H1 (cell line): Measurements from ENCODE around the gene ABL1. TPM values are rescaled to one million over a fixed set of nuclear protein-coding genes. Genes with fewer than 3 reads are reported as not detected.

ENCODE experiments used
- ASH2L ChIP-seq: fragments of 200-600, 300-600 bp; sonication (generic); IDR thresholded peaks from one replicate; pipeline ENCODE4 v1.7.1; 2017; ENCODE audit warnings: low read length
- EZH2 ChIP-seq: fragments of 200-600 bp; sonication (generic); IDR thresholded peaks from 2 replicates; pipeline ENCODE4 v1.7.1; 2012; ENCODE audit warnings: low read depth, mild to moderate bottlenecking, moderate library complexity, low read length, inconsistent platforms; ENCODE audit not compliant: severe bottlenecking
- FOSL1 ChIP-seq: IDR thresholded peaks from 2 replicates; pipeline ENCODE4 v1.6.1; 2011; ENCODE audit warnings: mild to moderate bottlenecking, low read depth, low read length, moderate library complexity; ENCODE audit not compliant: insufficient read depth
- RXRA ChIP-seq: IDR thresholded peaks from 2 replicates; pipeline ENCODE4 v1.6.1; 2011; ENCODE audit warnings: low read depth, mild to moderate bottlenecking, low read length, moderate library complexity; ENCODE audit not compliant: insufficient read depth
- SP1 ChIP-seq: IDR thresholded peaks from 2 replicates; pipeline ENCODE4 v1.6.1; 2011; ENCODE audit warnings: low read depth, low read length
- TCF12 ChIP-seq: IDR thresholded peaks from 2 replicates; pipeline ENCODE4 v1.6.1; 2011; ENCODE audit warnings: low read depth, mild to moderate bottlenecking, low read length
- polyA plus RNA-seq, 7 experiments: library from polyadenylated mRNA; depleted of rRNA in 3 of 7; stranded (reverse) in 5 of 7; unstranded in 2 of 7; fragments of >200 nt in 5 of 7; fragments of 200-250 nt in 2 of 7; gene quantifications; 1 replicate in 5 of 7; 2 replicates in 1 of 7; 4 replicates in 1 of 7; pipeline versions ENCODE4 v1.2.1 to v1.2.3, GENCODE V29; 2011 to 2013; ENCODE audit warnings: missing spikeins in 2 of 7, mixed read lengths in 2 of 7
- total RNA-seq: library from RNA; stranded (reverse); fragmentation: NEBNext Ultra II Directional; extraction: Animal tissue kit (Norgen Biotek cat#: 25700); gene quantifications from 2 replicates; pipeline ENCODE4 v1.2.1, GENCODE V29; 2021

The ABL1 gene
- total and polyA plus RNA-seq, 2 of the 8 experiments (the other 6 are each of a cell fraction or from before 2014, with no cell fraction given): 35.3 to 104 TPM

DNA sequence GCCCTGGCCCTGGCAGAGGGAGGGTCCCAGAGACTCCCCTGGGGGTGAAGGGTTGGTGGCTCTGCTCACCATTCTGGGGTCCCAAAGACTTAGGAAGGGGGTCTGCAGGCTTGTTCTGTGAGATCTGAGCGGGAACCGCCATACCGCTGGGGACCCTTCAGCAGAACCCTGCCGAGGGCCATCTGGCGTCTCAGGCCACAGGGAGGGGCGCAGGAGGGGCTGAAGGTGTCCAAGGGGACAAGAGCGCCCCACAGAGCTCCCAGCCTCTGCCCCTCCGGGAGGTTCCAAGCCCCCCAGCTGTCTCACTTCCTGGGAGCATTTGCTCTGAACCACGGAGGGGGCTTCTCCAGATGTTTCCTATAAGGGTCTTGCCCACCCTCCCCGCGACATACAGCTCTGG lies 99.2 kb downstream of the ABL1 start (continued):
- TF ChIP-seq TCF12 (no peak), EZH2 (no peak), FOSL1 (no peak), RXRA (no peak), ASH2L (no peak), SP1 (no peak)
